Ishikawa (cell line): ENCODE results near the gene QSOX2.

Experiments used
- CEBPB ChIP-seq: IDR thresholded peaks from 2 replicates; pipeline ENCODE4 v1.6.1; 2012
- CREB1 ChIP-seq: IDR thresholded peaks from 2 replicates; pipeline ENCODE4 v1.6.1; 2012; ENCODE audit warnings: low read depth
- EGR1 ChIP-seq: IDR thresholded peaks from 2 replicates; pipeline ENCODE4 v1.6.1; 2012
- EP300 ChIP-seq: IDR thresholded peaks from 2 replicates; pipeline ENCODE4 v1.6.1; 2012; ENCODE audit warnings: borderline replicate concordance
- FOXM1 ChIP-seq: IDR thresholded peaks from 2 replicates; pipeline ENCODE4 v1.6.1; 2012; ENCODE audit warnings: low read depth, borderline replicate concordance
- NFIC ChIP-seq: IDR thresholded peaks from 2 replicates; pipeline ENCODE4 v1.6.1; 2012
- RAD21 ChIP-seq: IDR thresholded peaks from 2 replicates; pipeline ENCODE4 v1.6.1; 2012; ENCODE audit warnings: low read depth
- TAF1 ChIP-seq: IDR thresholded peaks from 2 replicates; pipeline ENCODE4 v1.6.1; 2012; ENCODE audit warnings: low read depth, mild to moderate bottlenecking
- TCF12 ChIP-seq: IDR thresholded peaks from 2 replicates; pipeline ENCODE4 v1.6.1; 2012; ENCODE audit warnings: low read depth
- TEAD4 ChIP-seq: IDR thresholded peaks from 2 replicates; pipeline ENCODE4 v1.6.1; 2012
- YY1 ChIP-seq: IDR thresholded peaks from 2 replicates; pipeline ENCODE4 v1.6.1; 2012; ENCODE audit warnings: low read depth
- ZBTB7A ChIP-seq: IDR thresholded peaks from 2 replicates; pipeline ENCODE4 v1.6.1; 2012; ENCODE audit warnings: low read depth
- TF ChIP-seq, protein P1 (sequence below): IDR thresholded peaks from 2 replicates; pipeline ENCODE4 v1.6.1; 2012
- TF ChIP-seq, protein P2 (sequence below): IDR thresholded peaks from 2 replicates; pipeline ENCODE4 v1.6.1; 2012; ENCODE audit warnings: low read depth, mild to moderate bottlenecking
- TF ChIP-seq, protein P3 (sequence below): IDR thresholded peaks from 2 replicates; pipeline ENCODE4 v1.6.1; 2012

Gene QSOX2

DNA sequence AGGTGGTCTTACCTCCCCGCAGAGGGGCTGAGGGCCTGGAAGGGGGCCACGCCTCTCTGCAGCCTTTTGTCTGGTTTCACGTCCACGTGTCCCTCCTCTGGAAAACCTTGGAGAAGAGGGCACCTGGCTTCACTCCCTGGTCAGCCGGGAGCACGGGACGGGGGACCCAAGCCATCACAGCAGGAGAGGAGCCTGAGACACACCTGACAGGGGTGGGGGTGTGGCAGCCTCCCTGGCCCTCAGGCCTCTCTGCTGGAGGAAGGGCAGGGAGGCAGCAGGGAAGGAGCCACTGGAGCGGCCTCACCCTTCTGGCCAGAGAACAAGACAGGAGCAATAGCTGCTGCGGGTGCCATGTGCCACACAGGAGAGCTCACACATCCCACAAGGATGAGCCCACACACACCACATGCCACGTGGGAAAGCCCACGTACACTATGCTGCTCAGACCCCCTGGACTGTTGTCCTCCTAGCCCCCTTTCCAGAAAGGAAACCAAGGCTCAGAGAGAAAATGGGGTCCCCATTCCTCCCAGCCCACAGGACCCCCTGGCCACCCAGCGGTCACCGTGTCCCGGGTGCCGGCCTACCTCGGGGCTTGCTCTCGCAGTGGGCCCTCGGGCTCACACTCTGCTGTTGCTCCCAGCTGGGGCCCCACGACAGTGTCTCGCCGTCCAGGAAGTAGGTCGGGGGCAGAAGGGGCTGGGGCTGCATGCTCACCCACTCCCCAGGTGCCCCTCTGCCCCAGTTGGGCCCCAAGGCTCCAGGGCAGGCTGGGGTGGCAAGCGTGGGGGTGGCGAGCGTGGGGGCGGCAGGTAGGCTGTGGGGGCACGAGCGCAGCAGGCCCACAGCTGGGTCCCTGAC is 40.1 kb upstream of the QSOX2 start:
- TF ChIP-seq FOXM1 (no peak), RAD21 (no peak), YY1 (no peak), TEAD4 (no peak), CEBPB (no peak), EGR1 (no peak), CREB1 (no peak), ZBTB7A (no peak), TCF12 (no peak), EP300 (no peak), NFIC (no peak), TAF1 (no peak)
- TF ChIP-seq, protein P1, sequence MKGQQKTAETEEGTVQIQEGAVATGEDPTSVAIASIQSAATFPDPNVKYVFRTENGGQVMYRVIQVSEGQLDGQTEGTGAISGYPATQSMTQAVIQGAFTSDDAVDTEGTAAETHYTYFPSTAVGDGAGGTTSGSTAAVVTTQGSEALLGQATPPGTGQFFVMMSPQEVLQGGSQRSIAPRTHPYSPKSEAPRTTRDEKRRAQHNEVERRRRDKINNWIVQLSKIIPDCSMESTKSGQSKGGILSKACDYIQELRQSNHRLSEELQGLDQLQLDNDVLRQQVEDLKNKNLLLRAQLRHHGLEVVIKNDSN, result no peak
- TF ChIP-seq, protein P2, sequence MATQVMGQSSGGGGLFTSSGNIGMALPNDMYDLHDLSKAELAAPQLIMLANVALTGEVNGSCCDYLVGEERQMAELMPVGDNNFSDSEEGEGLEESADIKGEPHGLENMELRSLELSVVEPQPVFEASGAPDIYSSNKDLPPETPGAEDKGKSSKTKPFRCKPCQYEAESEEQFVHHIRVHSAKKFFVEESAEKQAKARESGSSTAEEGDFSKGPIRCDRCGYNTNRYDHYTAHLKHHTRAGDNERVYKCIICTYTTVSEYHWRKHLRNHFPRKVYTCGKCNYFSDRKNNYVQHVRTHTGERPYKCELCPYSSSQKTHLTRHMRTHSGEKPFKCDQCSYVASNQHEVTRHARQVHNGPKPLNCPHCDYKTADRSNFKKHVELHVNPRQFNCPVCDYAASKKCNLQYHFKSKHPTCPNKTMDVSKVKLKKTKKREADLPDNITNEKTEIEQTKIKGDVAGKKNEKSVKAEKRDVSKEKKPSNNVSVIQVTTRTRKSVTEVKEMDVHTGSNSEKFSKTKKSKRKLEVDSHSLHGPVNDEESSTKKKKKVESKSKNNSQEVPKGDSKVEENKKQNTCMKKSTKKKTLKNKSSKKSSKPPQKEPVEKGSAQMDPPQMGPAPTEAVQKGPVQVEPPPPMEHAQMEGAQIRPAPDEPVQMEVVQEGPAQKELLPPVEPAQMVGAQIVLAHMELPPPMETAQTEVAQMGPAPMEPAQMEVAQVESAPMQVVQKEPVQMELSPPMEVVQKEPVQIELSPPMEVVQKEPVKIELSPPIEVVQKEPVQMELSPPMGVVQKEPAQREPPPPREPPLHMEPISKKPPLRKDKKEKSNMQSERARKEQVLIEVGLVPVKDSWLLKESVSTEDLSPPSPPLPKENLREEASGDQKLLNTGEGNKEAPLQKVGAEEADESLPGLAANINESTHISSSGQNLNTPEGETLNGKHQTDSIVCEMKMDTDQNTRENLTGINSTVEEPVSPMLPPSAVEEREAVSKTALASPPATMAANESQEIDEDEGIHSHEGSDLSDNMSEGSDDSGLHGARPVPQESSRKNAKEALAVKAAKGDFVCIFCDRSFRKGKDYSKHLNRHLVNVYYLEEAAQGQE, result no peak
- TF ChIP-seq, protein P3, sequence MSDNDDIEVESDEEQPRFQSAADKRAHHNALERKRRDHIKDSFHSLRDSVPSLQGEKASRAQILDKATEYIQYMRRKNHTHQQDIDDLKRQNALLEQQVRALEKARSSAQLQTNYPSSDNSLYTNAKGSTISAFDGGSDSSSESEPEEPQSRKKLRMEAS, result no peak

DNA sequence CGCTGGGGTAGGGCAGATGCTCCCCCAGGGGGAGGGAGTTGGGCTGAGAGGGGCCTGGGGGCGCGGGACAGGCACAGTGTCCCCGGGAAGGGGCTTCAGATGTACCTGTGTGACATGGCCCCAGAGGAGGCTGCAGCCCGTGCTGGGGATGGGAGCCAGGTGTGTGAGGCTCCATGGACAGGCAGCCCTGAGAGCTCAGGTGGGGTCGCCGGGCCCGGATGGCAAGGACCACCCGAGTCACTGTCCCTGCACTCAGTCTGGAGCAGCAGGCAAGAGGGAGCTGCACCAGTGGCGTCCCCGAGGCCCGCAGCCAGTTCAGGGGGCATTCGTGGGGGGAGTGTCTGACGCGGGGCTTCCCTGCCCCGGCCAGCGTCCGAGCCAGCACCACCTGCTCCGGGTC is 39.3 kb upstream of the QSOX2 start:
- no peak for TF ChIP-seq TCF12
- TF ChIP-seq ZBTB7A, result 0 out of 2 replicates have a peak, but pooled peaks have one; percentile 29
- no peak for TF ChIP-seq EP300
- no peak for TF ChIP-seq CEBPB

DNA sequence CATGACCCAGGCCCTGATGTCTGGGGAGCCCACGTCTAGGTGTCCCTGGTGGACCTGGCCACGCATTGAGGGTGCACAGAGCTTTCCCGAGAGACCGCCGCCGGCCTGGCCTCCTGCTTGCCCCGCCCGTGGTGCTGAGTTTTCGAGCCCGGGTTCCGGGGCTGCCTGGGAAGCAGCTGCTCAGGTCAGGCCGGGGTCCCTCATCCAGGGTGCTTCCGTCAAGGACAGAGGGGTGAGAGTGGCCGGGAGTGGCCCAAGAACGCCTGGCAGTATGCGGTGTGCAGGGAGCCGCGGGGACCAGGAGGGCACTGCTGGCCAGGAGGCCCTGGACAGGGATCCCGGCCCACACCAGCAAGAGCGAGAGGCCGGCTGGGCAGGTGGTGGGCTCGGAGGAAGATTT is 38.7 kb upstream of the QSOX2 start:
- TF ChIP-seq ZBTB7A, result no peak
- TF ChIP-seq CREB1, result no peak
- TF ChIP-seq NFIC, result no peak
- TF ChIP-seq, protein P2, result no peak
- no peak for TF ChIP-seq FOXM1
- TF ChIP-seq, protein P1, result no peak
- no peak for TF ChIP-seq EGR1
- no peak for TF ChIP-seq TCF12
- TF ChIP-seq TAF1, result no peak
- TF ChIP-seq TEAD4, result no peak
- no peak for TF ChIP-seq EP300
- no peak for TF ChIP-seq RAD21
- TF ChIP-seq, protein P3, result no peak
- no peak for TF ChIP-seq CEBPB
- no peak for TF ChIP-seq YY1

DNA sequence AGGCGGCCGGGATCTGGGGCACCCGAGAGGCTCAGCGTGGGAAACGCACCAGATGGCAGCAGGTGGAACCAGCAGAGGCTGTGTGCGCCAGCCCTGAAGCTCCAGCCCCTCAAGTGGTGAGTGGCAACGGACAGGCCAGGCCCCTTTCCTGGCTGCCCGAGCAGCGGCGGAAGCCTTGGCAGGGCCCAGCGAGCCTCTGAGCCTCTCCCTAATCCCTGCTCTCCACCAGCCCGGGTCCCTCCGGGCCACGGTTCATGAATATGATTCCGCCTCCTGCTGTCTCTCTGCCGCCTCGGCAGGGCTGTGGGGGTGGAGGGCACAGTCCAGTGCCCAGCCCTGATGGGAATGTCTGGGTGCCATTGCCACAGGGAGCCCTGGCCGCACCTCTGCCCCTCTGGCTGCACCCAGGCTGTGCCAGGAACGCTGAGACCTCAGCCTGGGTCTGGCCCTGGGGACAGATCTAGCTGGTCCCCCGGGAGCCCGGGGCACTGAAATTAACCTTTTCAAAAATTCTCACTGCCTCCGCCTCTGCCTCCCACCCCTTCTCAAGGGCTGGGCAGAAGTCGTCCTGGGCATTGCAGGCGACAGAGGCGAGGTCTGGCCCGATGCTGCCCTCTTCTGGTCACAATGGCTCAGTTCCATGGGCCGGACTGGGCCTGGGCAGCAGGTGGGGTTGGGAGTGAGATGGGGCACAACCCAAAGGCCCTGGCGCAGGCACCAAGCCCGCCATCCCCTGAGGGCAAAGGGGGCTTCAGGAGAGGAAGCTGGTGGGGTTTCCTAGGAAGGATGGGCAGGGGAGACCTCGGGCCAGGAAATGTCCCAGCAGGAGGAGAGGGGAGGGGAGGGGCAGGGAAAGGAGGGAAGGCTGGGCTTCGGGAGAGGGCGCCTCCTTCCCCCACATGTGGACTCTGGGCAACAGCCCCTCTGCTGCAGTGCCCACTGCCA is 38.0 kb upstream of the QSOX2 start:
- TF ChIP-seq NFIC, result 0 out of 2 replicates have a peak, but pooled peaks have one; percentile 11
- TF ChIP-seq EGR1, result peak; percentile 63
- TF ChIP-seq, protein P3, result peak; percentile 51
- no peak for TF ChIP-seq FOXM1
- TF ChIP-seq RAD21, result peak; percentile 93
- no peak for TF ChIP-seq TAF1
- no peak for TF ChIP-seq ZBTB7A
- TF ChIP-seq YY1, result no peak; the same call in 1 of the 2 replicates
- no peak; the same call in 1 of the 2 replicates for TF ChIP-seq TEAD4
- TF ChIP-seq CEBPB, result no peak
- TF ChIP-seq, protein P2, result no peak
- TF ChIP-seq EP300, result peak; percentile 82
- peak; percentile 85 for TF ChIP-seq TCF12
- TF ChIP-seq, protein P1, result no peak
- no peak for TF ChIP-seq CREB1
